Germinal center (tissue), 1 donor: Measurements from ENCODE around the gene HPGDS.
"Not testable (repeated sequence)": the region's sequence is repeated elsewhere in the genome, so short reads cannot be mapped to it uniquely, and the experiment has no call there.

Source experiments
- DNase-seq: peaks from one replicate; pipeline ENCODE4 v3.0.0; 2012; ENCODE audit warnings: mixed read lengths, low spot score

HPGDS gene

DNA sequence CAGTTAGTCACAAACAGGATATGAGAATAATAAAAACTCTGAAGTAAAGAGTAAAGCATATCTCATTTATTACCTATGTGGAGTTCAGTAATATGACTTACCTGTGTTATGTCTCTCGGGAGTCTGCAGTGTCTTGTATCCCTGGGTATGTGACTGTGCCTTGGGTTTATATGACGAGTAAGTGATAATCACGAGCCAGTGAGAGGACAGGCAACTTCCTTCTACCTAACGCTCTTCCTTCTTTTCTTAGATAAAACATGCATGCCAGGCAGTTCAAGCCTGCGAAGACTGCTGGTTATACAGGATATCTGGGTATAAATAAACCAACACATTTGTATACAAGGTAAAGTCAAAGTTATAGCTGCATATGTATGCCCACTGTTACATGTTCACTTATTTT is at the start of gene HPGDS:
HPGDS (minus strand) TSS at position 143 of the 400 bp plus-strand sequence. CDS start 8,207 bp downstream, outside the sequence.
- no peak for DNase-seq

DNA sequence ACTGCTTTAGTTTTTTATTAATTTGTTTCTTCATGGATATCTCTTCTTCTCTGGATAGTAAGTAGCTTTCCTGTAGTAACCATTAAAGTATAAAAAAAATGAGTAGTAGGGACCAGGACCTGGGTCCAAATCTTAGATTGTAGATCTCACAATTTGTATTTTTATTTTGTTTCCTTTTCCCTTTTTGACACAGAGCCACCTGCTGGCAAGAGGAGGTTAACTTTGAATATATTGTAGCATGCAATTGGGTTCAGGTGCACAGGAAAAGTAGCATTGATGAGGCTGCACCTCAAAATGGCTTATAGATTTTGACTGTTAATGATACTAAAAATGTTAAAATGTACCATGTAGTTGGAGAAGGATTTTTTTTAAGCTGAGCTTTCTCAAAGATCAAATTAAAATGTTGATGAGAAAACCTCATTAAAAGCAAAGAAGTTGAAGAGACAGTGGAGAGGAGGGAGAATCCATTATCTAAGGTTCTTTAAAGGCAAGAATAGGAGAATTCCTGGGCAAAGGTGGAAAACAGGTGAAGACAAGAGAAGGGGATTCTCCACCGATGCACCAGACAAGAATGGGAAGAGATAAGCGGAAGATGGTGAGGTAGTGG is 48.3 kb upstream of the HPGDS start:
- no peak for DNase-seq

DNA sequence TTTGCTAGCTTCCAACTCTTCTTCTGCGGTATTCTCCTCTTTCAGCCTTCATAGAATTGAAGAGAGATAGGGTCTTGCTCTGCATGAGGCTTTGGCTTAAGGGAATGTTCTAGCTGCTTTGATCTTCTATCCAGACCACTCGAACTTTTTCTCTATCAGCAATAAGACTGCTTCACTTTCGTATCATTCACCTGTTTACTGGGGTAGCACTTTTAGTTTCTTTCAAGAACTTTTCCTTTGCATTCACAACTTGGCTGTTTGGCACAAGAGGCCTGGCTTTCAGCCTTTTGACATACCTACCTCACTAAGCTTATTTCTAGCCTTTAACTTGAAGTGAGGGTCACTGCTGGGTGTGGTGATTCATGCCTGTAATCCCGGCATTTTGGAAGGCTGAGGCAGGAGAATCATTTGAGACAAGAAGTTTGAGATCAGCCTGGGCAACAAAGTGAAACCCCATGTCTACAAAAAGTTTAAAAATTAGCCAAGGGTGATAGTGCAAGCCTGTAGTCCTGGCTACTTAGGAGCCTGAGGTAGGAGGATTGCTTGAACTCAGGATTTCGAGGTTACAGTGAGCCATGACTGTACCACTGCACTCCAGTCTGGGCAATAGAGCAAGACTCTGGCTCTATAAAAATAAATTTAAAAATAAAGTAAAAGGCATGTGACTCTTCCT is 47.1 kb upstream of the HPGDS start:
- DNase-seq, result no peak

DNA sequence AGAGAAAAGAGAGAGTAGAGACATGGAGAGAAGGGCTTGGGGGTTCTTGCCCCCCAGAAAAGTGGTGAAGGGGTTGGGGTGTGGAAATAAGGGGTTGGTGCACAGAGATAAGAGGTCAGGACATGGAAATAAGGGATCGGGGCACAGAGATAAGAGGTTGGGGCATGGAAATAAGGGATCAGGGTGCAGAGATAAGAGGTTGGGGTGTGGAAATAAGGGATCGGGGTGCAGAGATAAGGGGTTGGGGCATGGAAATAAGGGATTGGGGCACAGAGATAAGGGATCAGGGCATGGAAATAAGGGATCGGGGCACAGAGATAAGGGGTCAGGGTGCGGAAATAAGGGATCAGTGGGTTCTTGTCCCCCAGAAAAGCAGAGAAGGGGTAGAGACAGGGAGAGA is 45.3 kb upstream of the HPGDS start:
- not testable (repeated sequence) for DNase-seq

DNA sequence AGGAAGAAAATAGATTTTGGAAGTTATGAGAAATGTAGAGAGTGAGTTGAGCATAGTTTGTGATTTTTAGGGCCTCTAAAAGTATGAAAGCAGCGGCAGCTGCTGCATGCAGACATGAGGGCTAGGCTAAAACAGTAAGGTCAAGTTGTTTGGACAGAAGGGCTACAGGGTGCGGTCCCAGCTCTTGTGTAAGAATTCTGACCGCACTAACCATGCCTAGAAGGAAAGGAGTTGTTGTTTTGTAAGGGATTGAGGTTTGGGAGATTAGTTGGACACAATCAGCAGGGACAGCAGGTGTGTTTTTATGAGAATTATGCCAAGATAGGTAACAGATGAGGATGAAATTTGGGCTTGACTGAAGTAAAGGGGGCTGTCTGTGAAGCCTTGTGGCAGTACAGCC is 42.8 kb upstream of the HPGDS start:
- not testable (repeated sequence) for DNase-seq

DNA sequence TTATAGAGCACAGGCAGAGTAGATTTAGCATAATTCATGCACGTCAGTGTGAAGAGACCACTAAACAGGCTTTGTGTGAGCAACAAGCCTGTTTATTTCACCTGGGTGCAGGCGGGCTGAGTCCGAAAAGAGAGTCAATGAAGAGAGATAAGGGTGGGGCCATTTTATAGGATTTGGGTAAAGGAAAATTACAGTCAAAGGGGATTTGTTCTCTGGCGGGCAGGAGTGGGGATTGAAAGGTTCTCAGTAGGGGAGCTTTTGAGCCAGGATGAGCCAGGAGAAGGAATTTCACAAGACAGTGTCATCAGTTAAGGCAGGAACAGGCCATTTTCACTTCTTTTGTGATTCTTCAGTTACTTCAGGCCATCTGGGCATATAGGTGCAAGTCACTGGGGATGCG is 40.3 kb upstream of the HPGDS start:
- not testable (repeated sequence) for DNase-seq

DNA sequence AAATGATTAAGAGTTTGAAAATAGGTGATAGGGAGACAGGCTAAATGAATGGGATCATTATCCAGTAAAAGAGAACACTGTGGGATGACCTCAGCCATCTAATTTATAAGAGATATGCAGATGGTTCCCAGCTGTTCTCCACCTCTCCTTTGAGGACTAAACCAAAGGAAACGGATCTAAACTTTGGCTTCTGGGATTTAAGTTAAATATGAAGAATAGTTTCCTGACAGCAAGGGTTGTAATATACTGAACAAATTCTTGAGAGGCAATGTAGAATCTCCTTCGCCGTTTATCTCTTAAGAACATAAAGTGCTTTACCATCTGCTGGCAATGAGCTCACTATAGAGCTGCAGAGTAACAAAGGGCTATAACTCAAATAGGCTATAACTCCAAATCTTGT is 35.4 kb upstream of the HPGDS start:
- DNase-seq, result no peak

DNA sequence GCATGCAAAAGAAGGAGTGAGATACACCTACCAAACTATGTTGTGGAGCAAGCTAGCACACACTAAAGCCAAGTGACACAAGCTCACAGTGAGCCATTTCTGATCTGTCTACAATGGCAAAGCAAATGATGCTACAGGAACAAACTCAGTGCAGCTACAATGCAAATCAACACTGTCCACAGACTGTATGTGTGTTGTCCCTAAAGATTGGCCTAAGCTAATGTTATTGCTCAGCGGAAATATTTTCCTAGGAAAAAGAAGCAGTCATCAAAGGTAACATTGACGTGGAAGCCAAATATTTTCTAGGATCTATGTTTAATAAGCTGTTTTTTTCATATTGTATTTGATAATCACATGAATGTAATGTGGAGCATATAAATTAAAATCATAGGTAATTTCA is 34.7 kb upstream of the HPGDS start:
- DNase-seq, result no peak

DNA sequence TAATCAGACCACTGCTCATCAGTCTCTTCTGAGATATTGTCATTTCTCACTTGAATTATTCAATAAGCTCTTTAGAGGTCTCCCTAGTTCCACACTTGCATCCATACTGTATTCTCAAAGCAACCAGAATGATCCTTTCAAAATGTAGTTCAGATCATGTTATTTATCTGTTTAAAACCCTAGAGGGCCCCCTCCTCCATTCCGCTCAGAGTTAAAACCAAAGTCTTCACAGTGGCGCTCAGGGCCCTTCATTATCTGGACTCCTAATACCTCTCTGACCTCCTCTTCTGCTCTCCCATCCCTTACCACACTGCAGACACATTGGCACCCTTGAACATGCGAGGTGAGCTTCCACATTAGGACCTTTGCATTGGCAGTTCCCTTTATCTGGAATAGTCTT is 32.7 kb upstream of the HPGDS start:
- DNase-seq, result no peak

DNA sequence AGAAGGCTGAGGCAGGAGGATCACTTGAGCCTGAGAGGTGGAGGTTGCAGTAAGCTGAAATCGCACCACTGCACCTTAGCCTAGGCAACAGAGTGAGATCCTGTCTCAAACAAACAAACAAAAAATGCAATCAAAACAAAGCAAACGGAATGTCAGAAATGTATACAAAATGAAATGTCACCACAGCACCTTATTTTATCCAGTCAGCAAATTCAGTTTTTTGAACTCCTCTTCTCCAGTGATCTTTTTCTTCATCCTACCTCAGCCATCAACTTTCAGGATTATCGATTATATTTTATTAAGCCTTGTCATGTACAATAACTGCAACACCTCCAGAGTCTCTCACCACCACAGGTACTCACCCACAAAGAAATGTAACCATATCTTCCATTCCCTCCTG is 31.1 kb upstream of the HPGDS start:
- no peak for DNase-seq

DNA sequence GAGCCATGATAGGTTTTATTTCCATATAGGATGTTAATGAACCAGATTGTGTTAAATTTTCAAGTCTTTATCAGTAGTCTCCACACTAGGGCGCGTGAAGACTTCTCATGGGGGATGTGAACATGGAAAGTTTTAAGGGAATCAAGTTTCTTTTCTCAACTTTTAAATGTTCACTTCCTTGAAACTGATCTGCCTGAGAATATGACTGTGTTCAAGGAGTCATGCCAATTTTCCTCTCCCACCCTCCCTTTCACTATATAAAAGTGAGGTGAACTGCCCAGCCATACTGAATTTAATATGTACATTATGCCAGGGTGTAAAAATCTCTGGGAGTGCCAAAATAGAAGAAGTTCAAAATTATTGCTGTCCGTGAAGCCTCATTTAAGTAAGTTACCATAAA is 30.4 kb upstream of the HPGDS start:
- no peak for DNase-seq

DNA sequence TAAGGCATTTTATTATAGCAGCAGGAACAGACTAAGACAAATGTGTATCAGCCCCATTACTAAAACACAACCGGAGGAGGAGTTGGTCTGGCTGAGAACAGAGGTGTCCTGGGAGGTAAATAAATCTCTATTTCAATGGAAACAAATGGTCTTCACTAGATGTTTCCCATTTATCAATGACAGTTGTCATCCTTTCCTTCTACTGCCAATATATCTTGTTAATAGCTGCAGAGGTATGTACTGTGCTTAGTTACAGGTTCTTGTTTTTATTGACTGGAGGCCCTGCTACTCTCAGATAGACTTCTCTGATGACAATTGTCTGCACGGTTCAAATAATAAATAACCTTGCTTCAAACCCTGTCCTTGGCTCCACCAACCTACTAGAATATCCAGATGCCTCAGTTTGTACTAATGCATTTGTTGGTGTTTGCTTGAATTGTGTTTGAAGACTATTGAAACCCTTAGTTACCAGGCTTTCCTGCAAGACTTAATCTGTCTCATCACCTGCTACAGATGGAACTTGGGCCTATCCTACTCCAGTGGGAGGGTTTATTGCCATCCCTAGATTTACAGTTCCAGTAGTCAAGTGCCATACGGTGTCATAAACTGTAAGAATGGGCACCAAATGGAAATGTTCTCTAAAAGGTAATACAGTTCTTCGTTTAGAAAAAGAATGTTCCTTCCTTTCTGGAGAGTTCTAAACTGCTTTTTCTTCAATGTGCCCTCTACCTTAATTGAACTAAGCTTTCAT is 29.8 kb upstream of the HPGDS start:
- DNase-seq, result no peak

DNA sequence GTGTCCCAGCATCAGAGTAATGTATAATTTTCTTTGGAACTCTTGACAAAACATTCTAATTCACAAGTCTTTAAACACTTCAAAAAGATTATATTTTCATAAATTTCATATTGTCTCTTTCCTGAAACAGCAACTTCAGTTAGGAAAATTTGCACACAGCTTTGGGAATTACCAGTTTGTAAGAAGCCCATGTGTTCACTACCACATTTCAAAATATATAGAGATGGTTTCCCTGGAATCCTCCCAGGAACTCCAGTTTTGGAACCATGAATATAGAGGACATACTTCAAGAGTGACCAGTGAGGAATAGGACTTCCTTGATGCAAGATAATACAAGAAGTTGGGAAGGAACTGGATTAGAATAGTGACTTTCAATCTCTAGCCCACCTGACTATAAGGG is 28.7 kb upstream of the HPGDS start:
- no peak for DNase-seq

DNA sequence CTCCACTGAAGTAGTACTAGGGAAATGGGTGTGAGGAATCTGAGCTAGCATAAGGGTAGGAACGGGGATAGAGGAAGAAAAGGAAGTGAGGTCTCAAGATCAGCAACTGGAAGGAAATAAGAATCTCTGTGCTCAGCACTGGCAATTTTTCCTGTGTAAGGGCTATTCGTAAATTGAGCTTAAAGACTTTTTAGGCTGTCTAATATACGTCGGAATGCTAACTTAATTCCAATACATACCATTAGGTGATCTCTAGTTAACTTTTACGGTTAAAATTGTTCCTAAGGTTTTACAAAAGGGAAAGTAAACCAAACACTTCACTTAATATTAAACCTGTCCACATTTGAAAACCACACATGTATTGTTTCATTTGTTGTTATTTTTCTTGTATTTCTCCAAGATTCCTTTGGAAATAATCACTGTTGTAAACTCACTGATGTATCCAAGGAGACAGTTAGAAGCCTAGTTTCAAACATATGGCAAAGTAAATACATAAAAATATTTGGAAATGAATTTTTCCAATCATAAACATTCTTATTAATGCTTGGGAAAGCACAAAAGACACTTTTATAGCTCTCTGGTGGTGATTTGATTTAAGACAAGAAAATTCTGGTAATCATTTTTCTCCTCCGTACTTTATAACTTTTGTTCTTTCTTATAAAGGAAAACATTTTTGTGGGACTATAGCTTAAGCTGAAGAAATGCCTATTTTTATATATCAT is 28.1 kb upstream of the HPGDS start:
- no peak for DNase-seq

DNA sequence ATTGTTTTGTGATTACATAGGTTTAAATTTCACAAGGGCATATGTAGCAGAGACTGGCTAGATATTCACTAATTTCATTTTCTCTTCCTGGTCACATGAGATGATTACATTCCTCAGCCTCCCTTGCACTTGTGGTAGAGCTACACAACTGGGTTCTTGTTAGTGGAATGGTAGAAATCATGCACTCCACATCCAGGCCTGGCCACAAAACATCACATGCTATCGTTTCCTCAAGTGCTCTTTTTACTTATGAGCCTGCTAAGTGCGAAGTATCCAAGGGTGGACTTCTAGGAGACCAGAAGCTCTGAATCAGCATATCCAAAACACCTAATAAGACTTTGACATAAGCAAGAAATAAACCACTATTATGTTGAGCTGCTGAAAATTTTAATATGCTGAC is 26.4 kb upstream of the HPGDS start:
- DNase-seq, result no peak

DNA sequence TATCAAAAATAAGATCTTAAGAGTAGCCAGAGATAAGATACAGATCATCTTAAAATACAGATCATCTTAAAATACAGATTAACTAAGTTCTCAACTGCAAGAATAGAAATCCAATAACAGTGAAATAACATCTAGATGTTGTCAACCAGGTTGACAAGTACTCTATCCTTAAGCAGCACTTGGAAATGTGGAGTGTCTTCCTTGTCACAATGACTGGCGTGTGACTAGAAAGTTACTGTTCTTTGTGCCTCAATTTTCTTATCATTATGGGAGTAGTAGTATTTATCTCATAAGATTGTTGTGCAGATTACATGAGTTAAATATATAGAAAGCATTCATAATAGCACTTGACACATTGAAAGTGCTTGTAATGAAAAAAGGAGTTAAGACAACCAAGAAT is 25.8 kb upstream of the HPGDS start:
- no peak for DNase-seq

DNA sequence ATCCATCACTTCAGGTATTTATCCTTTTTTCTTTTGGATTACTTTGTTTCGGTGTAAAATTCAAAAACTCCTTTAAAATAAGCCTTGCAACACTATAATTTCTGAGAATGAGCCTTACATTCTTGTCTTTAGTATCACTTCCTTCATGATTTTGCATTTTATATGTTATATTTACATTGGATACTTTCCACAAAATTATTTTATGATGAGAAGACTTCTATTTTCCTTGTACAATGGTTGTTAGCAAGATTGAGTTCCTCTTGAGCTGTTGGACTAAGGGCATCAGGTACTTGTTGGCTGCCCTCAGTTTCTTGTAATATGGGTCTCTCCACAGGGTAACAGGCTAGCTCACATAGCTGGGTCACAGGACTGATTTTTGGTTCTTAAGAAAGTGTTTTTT is 22.7 kb upstream of the HPGDS start:
- DNase-seq, result no peak

DNA sequence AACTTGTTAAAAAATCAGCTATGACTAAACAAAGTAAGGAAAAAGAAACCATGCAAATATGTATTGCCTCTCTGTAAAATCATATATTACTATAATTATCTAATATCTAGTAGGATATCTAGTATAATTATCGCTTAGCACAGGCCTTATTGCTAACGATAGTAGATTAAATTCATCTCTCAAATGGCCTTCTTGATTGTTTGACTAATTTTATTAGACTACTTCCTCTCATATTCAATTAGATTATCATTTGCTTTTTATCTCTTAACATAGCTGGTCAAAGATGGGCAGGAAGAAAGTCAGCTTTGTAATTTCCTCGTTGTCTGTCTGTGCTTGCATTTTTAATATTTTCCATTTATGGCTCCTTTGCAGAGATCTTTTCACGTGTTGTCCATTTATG is 21.9 kb upstream of the HPGDS start:
- no peak for DNase-seq

DNA sequence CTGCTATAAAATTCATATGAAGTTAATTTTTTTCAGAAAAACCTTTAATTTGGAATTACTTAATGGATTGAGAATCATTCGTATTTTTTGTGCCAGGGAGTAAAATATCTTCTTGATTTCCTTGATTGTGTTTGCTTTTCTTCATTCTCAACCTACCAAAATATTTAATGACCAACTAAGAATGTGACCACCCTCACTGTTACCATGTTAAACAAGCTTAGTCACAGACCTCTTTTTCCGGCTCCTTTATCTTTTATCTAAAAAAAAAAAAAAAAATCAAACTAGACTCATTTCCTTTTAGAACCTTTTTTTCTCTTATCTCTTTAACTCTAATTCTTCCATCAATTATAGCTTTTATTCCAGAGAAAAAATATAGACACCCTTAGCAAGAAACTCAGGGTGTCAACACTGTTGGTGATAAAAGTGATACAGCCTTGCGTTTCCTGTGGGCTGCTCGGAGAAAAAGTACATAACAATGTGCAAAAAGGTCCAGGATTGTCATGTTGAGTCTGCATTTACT is 20.6 kb upstream of the HPGDS start:
- DNase-seq, result no peak

DNA sequence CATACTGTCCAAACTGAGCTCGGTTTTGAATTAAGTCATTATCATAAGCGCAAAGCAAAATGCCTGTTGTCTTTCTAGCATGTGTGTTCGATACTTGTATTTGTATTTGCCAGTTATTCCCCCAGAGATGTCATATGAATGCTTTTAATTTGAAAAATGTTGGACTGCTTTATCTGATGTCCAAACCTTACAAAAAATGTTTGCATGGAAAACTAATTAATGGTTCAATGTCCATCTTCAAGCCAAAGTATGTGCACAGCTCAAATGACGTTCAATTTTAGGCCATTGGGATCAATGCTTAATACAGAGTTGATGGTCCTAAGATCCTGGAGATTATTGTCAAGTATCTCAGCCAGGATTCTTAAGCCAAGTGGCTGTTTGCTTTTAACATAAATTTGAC is 17.2 kb upstream of the HPGDS start:
- DNase-seq, result no peak

DNA sequence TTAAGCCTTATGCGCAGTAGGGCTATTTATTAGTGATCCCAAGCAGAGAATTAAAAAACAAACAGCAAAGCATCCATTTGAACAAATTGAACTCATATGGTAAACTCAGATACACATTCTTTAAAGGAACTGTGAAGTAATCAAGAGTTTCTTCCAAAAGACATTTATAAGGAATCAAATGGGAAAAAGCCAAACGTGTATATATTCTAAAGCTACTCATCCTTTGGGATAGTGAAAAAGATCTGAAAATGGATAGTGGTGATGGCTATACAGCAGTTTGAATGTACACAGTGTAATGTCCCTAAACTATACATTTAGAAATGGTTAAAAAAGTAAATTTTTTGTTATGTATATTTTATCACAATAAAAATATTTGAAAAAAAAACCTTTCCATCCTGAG is 16.6 kb upstream of the HPGDS start:
- no peak for DNase-seq

DNA sequence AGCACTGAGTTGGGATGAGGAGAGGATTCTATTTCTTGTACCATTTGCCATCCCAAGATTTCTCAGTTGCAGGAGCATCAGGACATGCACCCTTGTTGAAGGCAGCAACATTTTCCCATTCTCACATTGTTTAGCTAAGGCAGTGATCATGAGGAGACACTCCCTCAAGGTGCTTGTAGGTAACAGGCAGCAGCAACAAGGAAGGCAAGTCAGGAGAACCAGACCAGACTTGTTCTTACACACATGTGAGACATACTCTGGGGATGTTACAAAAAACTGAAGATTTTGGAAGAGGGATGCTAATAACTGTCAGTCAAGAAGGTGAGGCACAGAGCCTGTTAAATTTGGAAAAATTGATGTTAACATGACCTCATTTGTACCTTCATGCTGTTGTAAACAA is 15.5 kb upstream of the HPGDS start:
- no peak for DNase-seq

DNA sequence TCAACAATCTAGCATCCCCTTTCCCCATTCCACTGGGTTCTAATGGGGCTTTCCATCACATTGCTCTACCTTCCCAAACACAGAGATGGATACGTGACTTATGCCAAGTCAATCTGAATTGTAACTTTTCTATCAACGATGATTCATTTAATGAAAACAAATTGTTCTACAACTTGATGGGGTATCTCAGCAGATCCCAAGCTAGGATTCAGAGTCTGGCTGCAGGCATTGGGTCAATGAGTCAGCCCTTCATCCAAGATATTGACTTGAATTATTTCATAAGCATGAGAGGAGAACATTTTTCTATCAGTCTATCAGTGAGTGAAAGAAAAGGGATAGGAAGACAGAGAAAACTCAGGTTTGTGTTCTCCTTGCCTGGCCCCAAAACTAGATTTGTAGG is 15.0 kb upstream of the HPGDS start:
- no peak for DNase-seq
